Bronchial epithelial cell (primary cell): ENCODE results near the gene STK39. TPM values are rescaled to one million over a fixed set of nuclear protein-coding genes. Genes with fewer than 3 reads are reported as not detected.

Experiments used
- DNase-seq: peaks from one replicate; pipeline ENCODE4 v3.0.0-alpha.2; 2010; ENCODE audit warnings: low read depth
- FAIRE-seq: peaks from 2 replicates; lab custom pipeline; 2011; peaks lifted over from hg19 to GRCh38; lab: Jason Lieb, UNC
- H3K27me3 ChIP-seq: 2 replicates; pipeline ENCODE4 v1.5.1; 2011; ENCODE audit warnings: low read length; ENCODE audit not compliant: control insufficient read depth, insufficient read depth
- H3K36me3 ChIP-seq: 2 replicates; pipeline ENCODE4 v1.5.1; 2011; ENCODE audit warnings: low read length; ENCODE audit not compliant: control insufficient read depth, insufficient read depth
- H3K4me3 ChIP-seq: 2 replicates; pipeline ENCODE4 v1.5.1; 2011; ENCODE audit warnings: mild to moderate bottlenecking, low read depth, low read length, control low read depth
- total RNA-seq: library from RNA; depleted of rRNA; stranded (reverse); fragments of >200 nt; gene quantifications from 2 replicates; pipeline ENCODE4 v1.2.1, GENCODE V29; 2014
- TF ChIP-seq, protein P1 (sequence below): IDR thresholded peaks from 2 replicates; pipeline ENCODE4 v1.5.1; 2011; ENCODE audit warnings: mild to moderate bottlenecking, moderate library complexity, low read length, control low read depth, inconsistent platforms; ENCODE audit not compliant: insufficient read depth, severe bottlenecking

The STK39 gene
- total RNA-seq, 1 donor from 2014 or later, result 20.3 TPM

DNA sequence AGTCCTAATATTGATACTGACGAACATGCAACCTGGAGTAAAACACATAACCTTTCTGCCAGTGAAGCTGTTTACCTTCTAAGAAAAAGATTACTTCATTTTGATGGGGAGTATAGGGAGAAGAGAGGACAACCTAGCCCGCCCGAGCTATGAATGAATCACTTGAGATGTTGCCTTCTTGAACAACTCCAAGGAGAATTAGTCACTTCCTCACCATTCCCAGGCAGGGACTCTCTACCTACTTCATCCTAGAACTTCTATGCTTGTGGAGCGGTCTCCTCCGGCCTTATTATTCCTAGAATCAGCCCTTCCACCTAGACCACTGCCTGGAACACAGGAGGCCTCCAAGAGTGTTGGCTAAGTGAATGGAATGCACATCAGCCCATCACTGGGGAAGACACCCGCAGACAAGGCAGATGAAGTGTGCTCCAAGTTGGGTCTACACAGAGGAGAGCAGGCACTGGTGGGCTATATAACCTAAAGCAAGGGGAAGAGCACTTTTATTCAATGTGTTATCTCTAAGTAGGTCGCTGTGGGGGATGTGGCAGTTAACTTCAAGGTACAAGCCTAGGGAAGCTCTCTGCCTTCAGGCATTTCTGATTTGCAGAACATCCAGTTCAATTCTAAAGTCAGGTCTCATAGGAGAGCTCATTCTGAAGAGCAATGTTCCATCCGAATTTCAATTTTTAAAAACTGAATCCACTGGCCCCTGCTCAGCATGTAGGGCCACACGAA, 57.4 kb downstream of the STK39 start:
- FAIRE-seq (no peak), DNase-seq (peak; percentile 90)
- TF ChIP-seq, protein P1, sequence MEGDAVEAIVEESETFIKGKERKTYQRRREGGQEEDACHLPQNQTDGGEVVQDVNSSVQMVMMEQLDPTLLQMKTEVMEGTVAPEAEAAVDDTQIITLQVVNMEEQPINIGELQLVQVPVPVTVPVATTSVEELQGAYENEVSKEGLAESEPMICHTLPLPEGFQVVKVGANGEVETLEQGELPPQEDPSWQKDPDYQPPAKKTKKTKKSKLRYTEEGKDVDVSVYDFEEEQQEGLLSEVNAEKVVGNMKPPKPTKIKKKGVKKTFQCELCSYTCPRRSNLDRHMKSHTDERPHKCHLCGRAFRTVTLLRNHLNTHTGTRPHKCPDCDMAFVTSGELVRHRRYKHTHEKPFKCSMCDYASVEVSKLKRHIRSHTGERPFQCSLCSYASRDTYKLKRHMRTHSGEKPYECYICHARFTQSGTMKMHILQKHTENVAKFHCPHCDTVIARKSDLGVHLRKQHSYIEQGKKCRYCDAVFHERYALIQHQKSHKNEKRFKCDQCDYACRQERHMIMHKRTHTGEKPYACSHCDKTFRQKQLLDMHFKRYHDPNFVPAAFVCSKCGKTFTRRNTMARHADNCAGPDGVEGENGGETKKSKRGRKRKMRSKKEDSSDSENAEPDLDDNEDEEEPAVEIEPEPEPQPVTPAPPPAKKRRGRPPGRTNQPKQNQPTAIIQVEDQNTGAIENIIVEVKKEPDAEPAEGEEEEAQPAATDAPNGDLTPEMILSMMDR, result no peak
- Histone ChIP-seq H3K36me3 (no peaks in the 10 kb centered on the region), H3K27me3 (no peaks in the 10 kb centered on the region), H3K4me3 (no peak overlapping the region)

DNA sequence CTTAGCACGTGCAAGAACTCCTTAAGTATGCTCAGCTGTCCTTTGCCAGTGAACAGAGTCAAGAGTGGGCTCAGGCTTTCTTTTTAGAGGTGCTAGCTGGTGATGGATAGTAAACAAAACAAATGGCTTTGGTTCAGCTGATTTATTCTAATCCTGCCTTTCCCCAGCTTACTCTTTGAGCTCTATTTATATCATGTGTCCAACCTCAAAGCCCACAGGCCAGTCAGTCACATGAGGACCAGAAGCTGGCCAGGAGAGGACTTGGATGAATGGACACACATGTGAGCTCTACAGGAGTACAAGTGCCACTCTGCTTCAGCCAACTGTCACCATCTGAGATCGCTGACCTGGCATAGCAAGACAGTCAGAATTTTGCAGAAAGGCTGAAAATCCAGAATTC, 59.4 kb downstream of the STK39 start:
- FAIRE-seq, result no peak
- TF ChIP-seq, protein P1, result no peak
- no peak for DNase-seq

DNA sequence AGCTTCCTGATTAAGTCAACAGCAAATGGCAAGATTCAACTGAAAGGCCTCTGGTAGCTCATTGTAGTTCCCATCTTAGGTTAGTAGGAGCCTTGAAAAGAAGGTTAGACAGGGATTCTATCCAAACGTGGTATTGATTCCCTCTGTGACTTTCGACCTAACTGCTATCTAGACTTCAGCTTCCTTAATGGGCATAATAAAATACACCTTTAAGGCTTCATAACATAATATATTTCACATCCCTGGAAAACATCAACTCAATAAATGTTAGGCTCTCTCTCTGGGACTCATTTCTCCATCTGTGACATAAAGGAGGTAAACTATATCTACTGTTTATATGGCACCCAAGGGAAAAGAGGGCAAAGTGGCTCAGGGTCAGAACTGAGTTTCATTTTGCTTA, 60.9 kb downstream of the STK39 start:
- DNase-seq, result no peak
- no peak for FAIRE-seq
- Histone ChIP-seq H3K4me3 (no peak overlapping the region), H3K27me3 (no peaks in the 10 kb centered on the region), H3K36me3 (no peaks in the 10 kb centered on the region)
- TF ChIP-seq, protein P1, result no peak

More for the DNA sequence above, 59.4 kb downstream of the STK39 start:
- H3K4me3 ChIP-seq, result no peak overlapping the region
- H3K36me3 ChIP-seq, result no peaks in the 10 kb centered on the region
- H3K27me3 ChIP-seq, result no peaks in the 10 kb centered on the region

DNA sequence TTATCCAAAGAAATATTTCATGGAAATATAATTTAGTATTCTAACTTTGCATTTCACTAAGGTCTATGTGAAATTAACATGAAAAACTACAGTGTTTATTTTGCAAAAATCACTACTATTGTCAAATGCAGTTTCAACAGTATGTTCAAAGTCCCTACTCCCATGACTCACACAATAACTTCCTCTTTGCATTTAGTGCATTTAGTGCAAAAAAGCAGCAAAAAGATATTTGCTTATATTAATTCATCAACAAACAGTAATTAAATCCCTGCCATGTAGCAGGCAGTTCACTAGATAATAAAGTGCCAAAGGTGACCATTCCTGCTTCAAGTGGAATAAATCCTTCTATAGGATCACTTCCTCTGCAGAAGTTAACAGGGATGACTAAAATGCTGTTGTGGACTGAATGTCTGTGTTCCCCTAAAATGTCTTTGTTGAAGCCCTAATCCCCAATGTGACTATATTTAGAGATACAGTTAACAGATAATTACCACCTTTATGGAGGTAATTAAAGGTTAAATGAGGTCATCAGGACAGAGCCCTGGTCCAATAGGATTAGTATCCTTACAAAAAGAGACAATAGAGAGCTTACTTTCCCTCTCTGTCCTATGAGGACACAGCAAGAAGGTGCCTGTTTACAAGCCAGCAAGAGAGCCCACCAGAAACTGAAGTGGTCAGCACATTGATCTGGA, 61.7 kb downstream of the STK39 start:
- Histone ChIP-seq H3K27me3 (no peaks in the 10 kb centered on the region), H3K36me3 (no peaks in the 10 kb centered on the region), H3K4me3 (no peak overlapping the region)
- TF ChIP-seq, protein P1, result no peak
- no peak for FAIRE-seq
- DNase-seq, result peak; percentile 43

DNA sequence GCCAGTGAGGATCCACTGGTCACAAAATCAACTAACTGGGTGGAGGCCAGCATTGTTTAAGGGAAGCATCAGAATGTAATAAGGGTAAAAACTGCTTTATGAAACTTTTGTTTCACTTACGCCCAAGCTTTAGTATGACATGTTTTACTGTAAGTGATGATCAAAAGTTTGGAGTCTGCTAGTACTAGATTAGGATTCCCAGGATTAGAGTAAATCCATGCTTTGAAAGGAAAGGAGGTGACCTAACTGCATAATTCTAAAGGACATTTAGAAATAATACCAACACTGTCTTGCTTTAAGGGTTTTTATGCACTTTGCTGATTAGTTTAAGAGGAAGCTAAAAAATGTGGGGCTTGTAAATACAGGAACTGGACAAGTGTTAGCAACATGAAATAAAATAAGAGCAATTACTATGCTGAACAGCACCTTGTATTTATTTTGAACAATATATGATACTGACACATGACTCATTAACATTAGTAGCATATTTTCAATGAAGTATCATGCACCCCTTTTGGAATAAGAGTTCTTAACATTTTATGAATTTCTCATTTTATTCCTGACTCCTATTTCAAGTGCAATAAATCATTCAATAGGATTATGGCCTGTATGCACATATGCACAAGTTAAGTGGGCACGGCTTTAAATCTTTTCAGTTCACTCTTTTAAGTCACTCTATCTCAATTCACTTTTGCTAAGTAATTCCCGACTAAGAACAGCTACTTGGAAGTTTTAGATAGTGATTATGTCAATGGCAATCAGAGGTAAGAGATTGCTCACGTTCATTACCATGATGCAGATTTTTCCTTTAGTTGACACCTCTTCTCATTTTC, 62.5 kb downstream of the STK39 start:
- Histone ChIP-seq H3K36me3 (no peaks in the 10 kb centered on the region), H3K27me3 (no peaks in the 10 kb centered on the region), H3K4me3 (no peak overlapping the region)
- TF ChIP-seq, protein P1, result no peak
- FAIRE-seq, result no peak
- DNase-seq, result peak; percentile 87
